H1 (cell line): ENCODE data around the gene RERE.

Source experiments
- BRCA1 ChIP-seq: IDR thresholded peaks from 2 replicates; pipeline ENCODE4 v1.6.1; 2012; ENCODE audit warnings: low read depth, low read length, improper control_type of control experiment
- CEBPB ChIP-seq: IDR thresholded peaks from 2 replicates; pipeline ENCODE4 v1.6.1; 2012; ENCODE audit warnings: low read depth, low read length
- EZH2 ChIP-seq: fragments of 200-600 bp; sonication (generic); IDR thresholded peaks from 2 replicates; pipeline ENCODE4 v1.7.1; 2012; ENCODE audit warnings: low read depth, mild to moderate bottlenecking, moderate library complexity, low read length, inconsistent platforms; ENCODE audit not compliant: severe bottlenecking
- POLR2A ChIP-seq, 2 experiments: IDR thresholded peaks; 1 replicate in 1 of 2; 2 replicates in 1 of 2; pipeline ENCODE4 v1.6.1; 2011; ENCODE audit warnings: low read depth in 2 of 2, low read length in 2 of 2, mild to moderate bottlenecking in 2 of 2; ENCODE audit errors: control extremely low read depth in 1 of 2
- SP1 ChIP-seq: IDR thresholded peaks from 2 replicates; pipeline ENCODE4 v1.6.1; 2011; ENCODE audit warnings: low read depth, low read length
- SP4 ChIP-seq: IDR thresholded peaks from 2 replicates; pipeline ENCODE4 v1.6.1; 2012; ENCODE audit warnings: low read length, inconsistent platforms
- TAF1 ChIP-seq: IDR thresholded peaks from 2 replicates; pipeline ENCODE4 v1.6.1; 2011; ENCODE audit warnings: mild to moderate bottlenecking, low read depth, low read length
- TCF12 ChIP-seq: IDR thresholded peaks from 2 replicates; pipeline ENCODE4 v1.6.1; 2011; ENCODE audit warnings: low read depth, mild to moderate bottlenecking, low read length
- TF ChIP-seq, protein P1 (sequence below), 3 experiments: IDR thresholded peaks; 1 replicate in 2 of 3; 2 replicates in 1 of 3; pipeline versions ENCODE4 v1.5.1 to v1.6.1; 2011; ENCODE audit warnings: low read length in 3 of 3, mild to moderate bottlenecking in 3 of 3, inconsistent platforms in 2 of 3, low read depth in 1 of 3, moderate library complexity in 1 of 3; ENCODE audit not compliant: insufficient read depth in 1 of 3; ENCODE audit errors: control extremely low read depth in 1 of 3
- TF ChIP-seq, protein P2 (sequence below): IDR thresholded peaks from 2 replicates; pipeline ENCODE4 v1.6.1; 2012; ENCODE audit warnings: inconsistent platforms

DNA sequence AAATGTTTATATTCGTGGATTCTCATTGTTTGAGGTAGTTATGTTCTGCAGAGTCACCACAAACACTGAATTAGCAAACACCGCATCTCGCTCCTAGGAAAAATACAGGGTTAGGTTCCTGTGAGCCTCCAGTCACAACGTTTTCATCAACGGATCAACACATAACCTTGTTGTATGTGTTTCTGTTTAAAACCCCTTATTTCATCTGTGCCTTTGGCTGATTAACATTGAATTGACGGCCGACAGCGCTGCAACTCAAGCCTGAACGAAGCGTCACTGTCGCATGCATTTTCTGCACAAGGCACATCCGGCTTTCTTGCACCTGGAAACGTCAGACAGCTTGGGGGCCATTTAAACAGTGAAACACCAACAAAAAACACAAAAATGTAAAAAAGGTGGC lies 491.2 kb downstream of the RERE start:
- no peak for TF ChIP-seq SP1
- TF ChIP-seq EZH2, result no peak
- no peak for TF ChIP-seq TCF12
- TF ChIP-seq BRCA1, result no peak
- TF ChIP-seq, protein P1, sequence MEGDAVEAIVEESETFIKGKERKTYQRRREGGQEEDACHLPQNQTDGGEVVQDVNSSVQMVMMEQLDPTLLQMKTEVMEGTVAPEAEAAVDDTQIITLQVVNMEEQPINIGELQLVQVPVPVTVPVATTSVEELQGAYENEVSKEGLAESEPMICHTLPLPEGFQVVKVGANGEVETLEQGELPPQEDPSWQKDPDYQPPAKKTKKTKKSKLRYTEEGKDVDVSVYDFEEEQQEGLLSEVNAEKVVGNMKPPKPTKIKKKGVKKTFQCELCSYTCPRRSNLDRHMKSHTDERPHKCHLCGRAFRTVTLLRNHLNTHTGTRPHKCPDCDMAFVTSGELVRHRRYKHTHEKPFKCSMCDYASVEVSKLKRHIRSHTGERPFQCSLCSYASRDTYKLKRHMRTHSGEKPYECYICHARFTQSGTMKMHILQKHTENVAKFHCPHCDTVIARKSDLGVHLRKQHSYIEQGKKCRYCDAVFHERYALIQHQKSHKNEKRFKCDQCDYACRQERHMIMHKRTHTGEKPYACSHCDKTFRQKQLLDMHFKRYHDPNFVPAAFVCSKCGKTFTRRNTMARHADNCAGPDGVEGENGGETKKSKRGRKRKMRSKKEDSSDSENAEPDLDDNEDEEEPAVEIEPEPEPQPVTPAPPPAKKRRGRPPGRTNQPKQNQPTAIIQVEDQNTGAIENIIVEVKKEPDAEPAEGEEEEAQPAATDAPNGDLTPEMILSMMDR (IDR thresholded peaks at IDR 0.05; ENCODE audit: control extremely low read depth in 1 of 3, insufficient read depth in 1 of 3, low read depth in 1 of 3, low read length in 3 of 3), result no peak
- TF ChIP-seq, protein P2, sequence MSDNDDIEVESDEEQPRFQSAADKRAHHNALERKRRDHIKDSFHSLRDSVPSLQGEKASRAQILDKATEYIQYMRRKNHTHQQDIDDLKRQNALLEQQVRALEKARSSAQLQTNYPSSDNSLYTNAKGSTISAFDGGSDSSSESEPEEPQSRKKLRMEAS, result no peak
- no peak for TF ChIP-seq TAF1
- TF ChIP-seq SP4, result no peak
- no peak for TF ChIP-seq CEBPB
- no peak for TF ChIP-seq POLR2A (IDR thresholded peaks at IDR 0.05; ENCODE audit: control extremely low read depth in 1 of 2, low read depth in 2 of 2, low read length in 2 of 2)
